K562 (cell line): ENCODE results near the gene BHMT2. TPM values are rescaled to one million over a fixed set of nuclear protein-coding genes. Genes with fewer than 3 reads are reported as not detected.

Experiments used
- GATAD2B ChIP-seq: fragments of 450-650 bp; IDR thresholded peaks from 2 replicates; pipeline ENCODE4 v1.6.1; 2017; ENCODE audit warnings: mild to moderate bottlenecking, borderline replicate concordance
- HEY1 ChIP-seq: fragments of 250-450 bp; sonication (Bioruptor Pico); IDR thresholded peaks from 2 replicates; pipeline ENCODE4 v1.5.0; 2020; ENCODE audit warnings: mild to moderate bottlenecking, moderate library complexity, borderline replicate concordance
- PTRF ChIP-seq: fragments of 450-650 bp; IDR thresholded peaks from 2 replicates; pipeline ENCODE4 v1.6.1; 2016; ENCODE audit warnings: mild to moderate bottlenecking, missing genetic modification characterization, missing compliant biosample characterization
- SUPT5H ChIP-seq: fragments of 450-650 bp; IDR thresholded peaks from 2 replicates; pipeline ENCODE4 v1.6.1; 2016
- TEAD1 ChIP-seq, 2 experiments: fragments of 450-650 bp in 1 of 2; sonication (generic) in 1 of 2; formaldehyde crosslinking; IDR thresholded peaks; 2 replicates each; pipeline versions ENCODE4 v1.4.0 to v1.8.0; 2020 to 2022; ENCODE audit warnings: mild to moderate bottlenecking in 2 of 2, missing genetic modification reagents in 1 of 2
- ZBTB17 ChIP-seq: fragments of 450-650 bp; formaldehyde crosslinking; IDR thresholded peaks from 2 replicates; pipeline ENCODE4 v1.4.0; 2020; ENCODE audit warnings: mild to moderate bottlenecking
- polyA plus RNA-seq, 8 experiments: library from polyadenylated mRNA; depleted of rRNA in 4 of 8; stranded (reverse) in 5 of 8; unstranded in 3 of 8; fragments of >200 nt; fragmentation: Nextera tagmentation in 2 of 8; fragmentation: Illumina TruSeq in 1 of 8; extraction: Ambion mirVana in 2 of 8; extraction: Trizol in 1 of 8; gene quantifications; 2 replicates each; pipeline versions ENCODE4 v1.2.1 to v1.2.3, GENCODE V29; 2011 to 2014; ENCODE audit warnings: inconsistent platforms in 1 of 8, missing spikeins in 1 of 8
- total RNA-seq, 7 experiments: library from RNA; depleted of rRNA in 6 of 7; stranded (reverse); fragments of >200 nt in 6 of 7; fragmentation: Illumina TruSeq in 2 of 7; extraction: Trizol in 2 of 7; gene quantifications; 2 replicates each; pipeline versions ENCODE4 v1.2.1 to v1.2.3, GENCODE V29; 2011 to 2021; ENCODE audit warnings: low replicate concordance in 1 of 7
- TF ChIP-seq, protein P1 (sequence below): fragments of 250-450 bp; sonication (Bioruptor Pico); IDR thresholded peaks from 2 replicates; pipeline ENCODE4 v1.5.1; 2021; ENCODE audit warnings: mild to moderate bottlenecking
- TF ChIP-seq, protein P2 (sequence below): fragments of 200-800 bp; sonication (Bioruptor generic); IDR thresholded peaks from 2 replicates; pipeline ENCODE4 v1.6.1; 2016; ENCODE audit warnings: missing genetic modification characterization, missing compliant biosample characterization
- TF ChIP-seq, protein P3 (sequence below): sonication (generic); formaldehyde crosslinking; IDR thresholded peaks from 2 replicates; pipeline ENCODE4 v1.8.0; 2022; ENCODE audit warnings: missing genetic modification reagents, mild to moderate bottlenecking, borderline replicate concordance
- TF ChIP-seq, protein P4 (sequence below), 2 experiments: IDR thresholded peaks in 1 of 2; conservative IDR thresholded peaks in 1 of 2; 2 replicates each; pipeline ENCODE4 v1.6.1; 2016; ENCODE audit warnings: low read depth in 2 of 2, mild to moderate bottlenecking in 1 of 2, missing compliant biosample characterization in 1 of 2, missing genetic modification characterization in 1 of 2, moderate library complexity in 1 of 2

BHMT2 gene
- total and polyA plus RNA-seq, 9 of the 15 experiments (the other 6 are each of a cell fraction or from before 2014, with no cell fraction given), result not detected

DNA sequence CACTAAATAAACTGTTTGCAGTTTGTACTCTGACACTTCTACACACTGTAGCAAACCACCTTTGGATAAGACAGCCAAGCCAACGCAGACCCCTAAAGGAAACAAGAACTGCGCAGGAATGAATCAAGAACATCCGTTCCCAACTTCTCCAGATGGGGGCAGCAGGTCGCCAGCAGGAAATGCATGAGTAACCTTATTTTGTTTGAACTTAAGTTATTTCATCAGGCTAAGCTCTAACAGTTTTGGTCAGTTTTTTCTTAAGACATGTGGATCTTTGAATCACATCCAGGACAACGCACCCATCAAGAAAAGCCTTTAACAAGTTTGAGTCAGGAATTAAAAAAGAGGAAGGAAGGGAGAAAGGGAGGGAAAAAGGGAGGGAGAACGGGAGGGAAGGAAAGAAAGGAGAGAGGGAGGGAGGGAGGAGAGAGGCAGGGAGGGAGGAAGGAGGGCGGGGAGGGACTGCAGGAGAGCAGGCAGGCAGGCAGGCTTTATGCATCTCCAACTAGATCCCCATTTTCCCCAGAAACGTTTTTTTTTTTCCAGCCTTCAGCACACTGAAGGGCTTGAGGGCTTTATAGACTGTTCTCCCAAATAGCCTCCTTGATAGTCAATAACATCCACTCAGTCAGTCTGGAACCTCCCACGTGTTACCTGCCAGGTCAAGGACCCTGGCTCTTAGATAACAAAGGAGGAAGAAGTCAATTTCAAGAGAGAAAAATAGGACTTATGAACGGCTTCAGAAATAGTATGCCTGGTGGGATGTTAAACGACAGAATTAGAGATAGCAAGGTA lies 64.3 kb downstream of the BHMT2 start (continued):
- TF ChIP-seq TEAD1 (CRISPR knock-in tag; IDR thresholded peaks at IDR 0.05), result 0 out of 4 replicates have a peak, but pooled peaks of 1 of the 2 experiments have one; percentile 39
- TF ChIP-seq, protein P1, sequence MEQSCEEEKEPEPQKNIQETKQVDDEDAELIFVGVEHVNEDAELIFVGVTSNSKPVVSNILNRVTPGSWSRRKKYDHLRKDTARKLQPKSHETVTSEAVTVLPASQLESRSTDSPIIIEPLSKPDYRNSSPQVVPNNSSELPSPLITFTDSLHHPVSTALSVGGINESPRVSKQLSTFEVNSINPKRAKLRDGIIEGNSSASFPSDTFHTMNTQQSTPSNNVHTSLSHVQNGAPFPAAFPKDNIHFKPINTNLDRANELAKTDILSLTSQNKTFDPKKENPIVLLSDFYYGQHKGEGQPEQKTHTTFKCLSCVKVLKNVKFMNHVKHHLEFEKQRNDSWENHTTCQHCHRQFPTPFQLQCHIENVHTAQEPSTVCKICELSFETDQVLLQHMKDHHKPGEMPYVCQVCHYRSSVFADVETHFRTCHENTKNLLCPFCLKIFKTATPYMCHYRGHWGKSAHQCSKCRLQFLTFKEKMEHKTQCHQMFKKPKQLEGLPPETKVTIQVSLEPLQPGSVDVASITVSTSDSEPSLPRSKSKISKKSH (CRISPR knock-in tag), result no peak
- no peak for TF ChIP-seq ZBTB17 (CRISPR knock-in tag)
- TF ChIP-seq, protein P2, sequence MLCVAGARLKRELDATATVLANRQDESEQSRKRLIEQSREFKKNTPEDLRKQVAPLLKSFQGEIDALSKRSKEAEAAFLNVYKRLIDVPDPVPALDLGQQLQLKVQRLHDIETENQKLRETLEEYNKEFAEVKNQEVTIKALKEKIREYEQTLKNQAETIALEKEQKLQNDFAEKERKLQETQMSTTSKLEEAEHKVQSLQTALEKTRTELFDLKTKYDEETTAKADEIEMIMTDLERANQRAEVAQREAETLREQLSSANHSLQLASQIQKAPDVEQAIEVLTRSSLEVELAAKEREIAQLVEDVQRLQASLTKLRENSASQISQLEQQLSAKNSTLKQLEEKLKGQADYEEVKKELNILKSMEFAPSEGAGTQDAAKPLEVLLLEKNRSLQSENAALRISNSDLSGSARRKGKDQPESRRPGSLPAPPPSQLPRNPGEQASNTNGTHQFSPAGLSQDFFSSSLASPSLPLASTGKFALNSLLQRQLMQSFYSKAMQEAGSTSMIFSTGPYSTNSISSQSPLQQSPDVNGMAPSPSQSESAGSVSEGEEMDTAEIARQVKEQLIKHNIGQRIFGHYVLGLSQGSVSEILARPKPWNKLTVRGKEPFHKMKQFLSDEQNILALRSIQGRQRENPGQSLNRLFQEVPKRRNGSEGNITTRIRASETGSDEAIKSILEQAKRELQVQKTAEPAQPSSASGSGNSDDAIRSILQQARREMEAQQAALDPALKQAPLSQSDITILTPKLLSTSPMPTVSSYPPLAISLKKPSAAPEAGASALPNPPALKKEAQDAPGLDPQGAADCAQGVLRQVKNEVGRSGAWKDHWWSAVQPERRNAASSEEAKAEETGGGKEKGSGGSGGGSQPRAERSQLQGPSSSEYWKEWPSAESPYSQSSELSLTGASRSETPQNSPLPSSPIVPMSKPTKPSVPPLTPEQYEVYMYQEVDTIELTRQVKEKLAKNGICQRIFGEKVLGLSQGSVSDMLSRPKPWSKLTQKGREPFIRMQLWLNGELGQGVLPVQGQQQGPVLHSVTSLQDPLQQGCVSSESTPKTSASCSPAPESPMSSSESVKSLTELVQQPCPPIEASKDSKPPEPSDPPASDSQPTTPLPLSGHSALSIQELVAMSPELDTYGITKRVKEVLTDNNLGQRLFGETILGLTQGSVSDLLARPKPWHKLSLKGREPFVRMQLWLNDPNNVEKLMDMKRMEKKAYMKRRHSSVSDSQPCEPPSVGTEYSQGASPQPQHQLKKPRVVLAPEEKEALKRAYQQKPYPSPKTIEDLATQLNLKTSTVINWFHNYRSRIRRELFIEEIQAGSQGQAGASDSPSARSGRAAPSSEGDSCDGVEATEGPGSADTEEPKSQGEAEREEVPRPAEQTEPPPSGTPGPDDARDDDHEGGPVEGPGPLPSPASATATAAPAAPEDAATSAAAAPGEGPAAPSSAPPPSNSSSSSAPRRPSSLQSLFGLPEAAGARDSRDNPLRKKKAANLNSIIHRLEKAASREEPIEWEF (CRISPR knock-in tag), result no peak
- no peak for TF ChIP-seq GATAD2B
- TF ChIP-seq PTRF, result no peak
- TF ChIP-seq, protein P3, sequence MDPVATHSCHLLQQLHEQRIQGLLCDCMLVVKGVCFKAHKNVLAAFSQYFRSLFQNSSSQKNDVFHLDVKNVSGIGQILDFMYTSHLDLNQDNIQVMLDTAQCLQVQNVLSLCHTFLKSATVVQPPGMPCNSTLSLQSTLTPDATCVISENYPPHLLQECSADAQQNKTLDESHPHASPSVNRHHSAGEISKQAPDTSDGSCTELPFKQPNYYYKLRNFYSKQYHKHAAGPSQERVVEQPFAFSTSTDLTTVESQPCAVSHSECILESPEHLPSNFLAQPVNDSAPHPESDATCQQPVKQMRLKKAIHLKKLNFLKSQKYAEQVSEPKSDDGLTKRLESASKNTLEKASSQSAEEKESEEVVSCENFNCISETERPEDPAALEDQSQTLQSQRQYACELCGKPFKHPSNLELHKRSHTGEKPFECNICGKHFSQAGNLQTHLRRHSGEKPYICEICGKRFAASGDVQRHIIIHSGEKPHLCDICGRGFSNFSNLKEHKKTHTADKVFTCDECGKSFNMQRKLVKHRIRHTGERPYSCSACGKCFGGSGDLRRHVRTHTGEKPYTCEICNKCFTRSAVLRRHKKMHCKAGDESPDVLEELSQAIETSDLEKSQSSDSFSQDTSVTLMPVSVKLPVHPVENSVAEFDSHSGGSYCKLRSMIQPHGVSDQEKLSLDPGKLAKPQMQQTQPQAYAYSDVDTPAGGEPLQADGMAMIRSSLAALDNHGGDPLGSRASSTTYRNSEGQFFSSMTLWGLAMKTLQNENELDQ (CRISPR knock-in tag), result no peak
- no peak for TF ChIP-seq SUPT5H
- TF ChIP-seq HEY1, result no peak
- TF ChIP-seq, protein P4, sequence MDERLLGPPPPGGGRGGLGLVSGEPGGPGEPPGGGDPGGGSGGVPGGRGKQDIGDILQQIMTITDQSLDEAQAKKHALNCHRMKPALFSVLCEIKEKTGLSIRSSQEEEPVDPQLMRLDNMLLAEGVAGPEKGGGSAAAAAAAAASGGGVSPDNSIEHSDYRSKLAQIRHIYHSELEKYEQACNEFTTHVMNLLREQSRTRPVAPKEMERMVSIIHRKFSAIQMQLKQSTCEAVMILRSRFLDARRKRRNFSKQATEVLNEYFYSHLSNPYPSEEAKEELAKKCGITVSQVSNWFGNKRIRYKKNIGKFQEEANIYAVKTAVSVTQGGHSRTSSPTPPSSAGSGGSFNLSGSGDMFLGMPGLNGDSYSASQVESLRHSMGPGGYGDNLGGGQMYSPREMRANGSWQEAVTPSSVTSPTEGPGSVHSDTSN (CRISPR knock-in tag; IDR thresholded peaks at IDR 0.05; ENCODE audit: low read depth), result no peak
- TF ChIP-seq, protein P4 (tag; conservative IDR thresholded peaks at IDR 0.05; ENCODE audit: low read depth), result no peak
